H1 (cell line): ENCODE measurements around the gene PRELID2. TPM values are rescaled to one million over a fixed set of nuclear protein-coding genes. Genes with fewer than 3 reads are reported as not detected.
A peak's percentile ranks its signal among the peaks of the same experiment; 100 is the strongest.

Experiments used
- CTCF ChIA-PET: fragments of 300-600 bp; sonication (Branson Sonifier 250); formaldehyde crosslinking; loops from one replicate; lab custom pipeline; 2021; ENCODE audit not compliant: partially characterized antibody; lab: Charles Lee
- POLR2A ChIA-PET: fragments of 300-600 bp; sonication (Branson Sonifier 250); formaldehyde crosslinking; loops from one replicate; lab custom pipeline; 2021; ENCODE audit warnings: inconsistent platforms; ENCODE audit not compliant: partially characterized antibody; lab: Charles Lee
- DNase-seq, 2 experiments: peaks; one replicate each; pipeline versions ENCODE4 v3.0.0 to v3.0.0-alpha.2; 2010 to 2022; ENCODE audit warnings: low spot score in 2 of 2, low read depth in 1 of 2, mixed read lengths in 1 of 2
- FAIRE-seq: peaks from 2 replicates; lab custom pipeline; 2011; peaks lifted over from hg19 to GRCh38; lab: Jason Lieb, UNC
- H2AFZ ChIP-seq: 2 replicates; pipeline ENCODE4 v1.8.1; 2012; ENCODE audit warnings: low read length, inconsistent platforms
- H2AK5ac ChIP-seq: 2 replicates; pipeline ENCODE4 v1.6.1; 2013; ENCODE audit warnings: low read depth, low read length
- H2BK120ac ChIP-seq: replicated peaks from 2 replicates; pipeline ENCODE3; 2013; ENCODE audit warnings: low read depth, low read length, inconsistent platforms
- H2BK12ac ChIP-seq: 2 replicates; pipeline ENCODE4 v1.6.1; 2013; ENCODE audit warnings: low read depth, low read length
- H2BK15ac ChIP-seq: 2 replicates; pipeline ENCODE4 v1.6.1; 2013; ENCODE audit warnings: low read length
- H2BK20ac ChIP-seq: 2 replicates; pipeline ENCODE4 v1.6.1; 2013; ENCODE audit warnings: low read length
- H2BK5ac ChIP-seq: 2 replicates; pipeline ENCODE4 v1.6.1; 2013; ENCODE audit warnings: low read depth, low read length
- H3K14ac ChIP-seq: 2 replicates; pipeline ENCODE4 v1.6.1; 2013; ENCODE audit warnings: inconsistent platforms; ENCODE audit not compliant: insufficient read length
- H3K18ac ChIP-seq: 2 replicates; pipeline ENCODE4 v1.6.1; 2013; ENCODE audit warnings: low read length; ENCODE audit errors: extremely low read depth
- H3K23ac ChIP-seq: 2 replicates; pipeline ENCODE4 v1.6.1; 2013; ENCODE audit warnings: inconsistent platforms; ENCODE audit not compliant: insufficient read length
- H3K23me2 ChIP-seq: 2 replicates; pipeline ENCODE4 v1.6.1; 2013; ENCODE audit warnings: low read depth, low read length
- H3K27ac ChIP-seq: 2 replicates; pipeline ENCODE4 v1.6.1; 2011; ENCODE audit warnings: low read depth, low read length, inconsistent platforms
- H3K27me3 ChIP-seq, 4 experiments: replicated peaks in 1 of 4; 1 replicate in 1 of 4; 2 replicates in 3 of 4; pipeline versions ENCODE4 v1.6.1 to v1.8.1; 2011 to 2013; ENCODE audit warnings: low read length in 3 of 4, mild to moderate bottlenecking in 3 of 4, inconsistent platforms in 2 of 4, mixed read lengths in 2 of 4, moderate library complexity in 1 of 4; ENCODE audit not compliant: control insufficient read depth in 3 of 4, insufficient read depth in 3 of 4; ENCODE audit errors: extremely low read depth in 1 of 4
- H3K36me3 ChIP-seq, 4 experiments: 2 replicates each; pipeline versions ENCODE4 v1.6.1 to v1.8.1; 2011 to 2013; ENCODE audit warnings: mild to moderate bottlenecking in 4 of 4, low read length in 3 of 4, moderate library complexity in 2 of 4, control low read depth in 1 of 4, inconsistent platforms in 1 of 4; ENCODE audit not compliant: insufficient read depth in 4 of 4, control insufficient read depth in 2 of 4
- H3K4ac ChIP-seq: replicated peaks from 2 replicates; pipeline ENCODE3; 2013; ENCODE audit warnings: low read length, low read depth, mixed read lengths, inconsistent platforms; ENCODE audit not compliant: insufficient read length
- H3K4me1 ChIP-seq, 4 experiments: replicated peaks in 1 of 4; 1 replicate in 1 of 4; 2 replicates in 3 of 4; pipeline versions ENCODE4 v1.6.1 to v1.8.1; 2011 to 2013; ENCODE audit warnings: low read length in 3 of 4, inconsistent platforms in 2 of 4, mixed read lengths in 1 of 4; ENCODE audit not compliant: insufficient read depth in 4 of 4, control insufficient read depth in 3 of 4
- H3K4me2 ChIP-seq, 2 experiments: 2 replicates each; pipeline versions ENCODE4 v1.6.1 to v1.8.1; 2011 to 2013; ENCODE audit warnings: low read depth in 2 of 2, low read length in 2 of 2, control low read depth in 1 of 2, inconsistent platforms in 1 of 2, mild to moderate bottlenecking in 1 of 2; ENCODE audit not compliant: insufficient read depth in 1 of 2
- H3K4me3 ChIP-seq, 4 experiments: fragments of 200-600, 300-600 bp in 1 of 4; sonication (generic), shearing (Covaris generic), sonication (Bioruptor Twin) in 1 of 4; 2 replicates each; pipeline versions ENCODE4 v1.5.1 to v1.8.1; 2011 to 2016; ENCODE audit warnings: low read length in 4 of 4, low read depth in 3 of 4, control low read depth in 2 of 4, inconsistent platforms in 2 of 4, mild to moderate bottlenecking in 2 of 4, mixed read lengths in 1 of 4, moderate library complexity in 1 of 4; ENCODE audit not compliant: insufficient read depth in 2 of 4; ENCODE audit errors: extremely low read depth in 1 of 4
- H3K56ac ChIP-seq: replicated peaks from 2 replicates; pipeline ENCODE3; 2013; ENCODE audit warnings: low read depth, mild to moderate bottlenecking, mixed read lengths, low read length, inconsistent platforms; ENCODE audit not compliant: insufficient read length
- H3K79me1 ChIP-seq: 2 replicates; pipeline ENCODE4 v1.6.1; 2013; ENCODE audit warnings: low read depth, low read length, control low read depth
- H3K79me2 ChIP-seq, 2 experiments: 2 replicates each; pipeline versions ENCODE4 v1.6.1 to v1.8.1; 2012 to 2013; ENCODE audit warnings: low read length in 2 of 2, mild to moderate bottlenecking in 2 of 2, inconsistent platforms in 1 of 2; ENCODE audit not compliant: insufficient read depth in 2 of 2, control insufficient read depth in 1 of 2
- H3K9ac ChIP-seq, 4 experiments: replicated peaks in 1 of 4; 1 replicate in 1 of 4; 2 replicates in 3 of 4; pipeline versions ENCODE4 v1.6.1 to v1.8.1; 2011 to 2013; ENCODE audit warnings: low read depth in 3 of 4, low read length in 3 of 4, control low read depth in 2 of 4, mild to moderate bottlenecking in 2 of 4, moderate library complexity in 2 of 4, inconsistent platforms in 1 of 4; ENCODE audit errors: extremely low read depth in 1 of 4
- H3K9me3 ChIP-seq, 2 experiments: 2 replicates each; pipeline versions ENCODE4 v1.6.1 to v1.8.1; 2012 to 2013; ENCODE audit warnings: mild to moderate bottlenecking in 2 of 2, moderate library complexity in 2 of 2, control low read depth in 1 of 2, inconsistent platforms in 1 of 2, low read depth in 1 of 2, low read length in 1 of 2, mixed read lengths in 1 of 2; ENCODE audit not compliant: insufficient read depth in 2 of 2
- H4K20me1 ChIP-seq, 2 experiments: replicated peaks in 1 of 2; 2 replicates each; pipeline versions ENCODE3 to v1.8.1; 2011 to 2013; ENCODE audit warnings: inconsistent platforms in 2 of 2, low read length in 2 of 2, mild to moderate bottlenecking in 1 of 2; ENCODE audit not compliant: insufficient read depth in 2 of 2, control insufficient read depth in 1 of 2
- H4K5ac ChIP-seq: 2 replicates; pipeline ENCODE4 v1.6.1; 2013; ENCODE audit warnings: low read length, low read depth, mixed read lengths, inconsistent platforms; ENCODE audit not compliant: insufficient read length
- H4K8ac ChIP-seq: 2 replicates; pipeline ENCODE4 v1.8.0; 2013; ENCODE audit warnings: mild to moderate bottlenecking, moderate library complexity, low read length, inconsistent platforms; ENCODE audit not compliant: insufficient read depth; ENCODE audit errors: extremely low read depth
- H4K91ac ChIP-seq: replicated peaks from 2 replicates; pipeline ENCODE3; 2013; ENCODE audit warnings: low read length, mixed read lengths, inconsistent platforms; ENCODE audit not compliant: insufficient read length
- JUND ChIP-seq: IDR thresholded peaks from 2 replicates; pipeline ENCODE4 v1.6.1; 2011; ENCODE audit warnings: mild to moderate bottlenecking, improper control_type of control experiment, low read length
- MAFK ChIP-seq: IDR thresholded peaks from 2 replicates; pipeline ENCODE4 v1.6.1; 2012; ENCODE audit warnings: low read depth, mild to moderate bottlenecking, improper control_type of control experiment, low read length
- WGBS, 2 experiments: shearing (Covaris generic) in 1 of 2; methylation state at CpG; one replicate each; pipeline versions ENCODE4 v1.1.6 to v1.1.7; 2013 to 2015; ENCODE audit warnings: low lambda C conversion rate in 2 of 2, mixed read lengths in 2 of 2, inconsistent platforms in 1 of 2, low coverage in 1 of 2, missing lambda C conversion rate in 1 of 2; ENCODE audit not compliant: insufficient replicate concordance in 2 of 2, insufficient coverage in 1 of 2, insufficient read length in 1 of 2; ENCODE audit errors: extremely low coverage in 1 of 2, missing lambda C conversion rate in 1 of 2; 5-methylcytosine and 5-hydroxymethylcytosine counted together
- polyA plus RNA-seq, 7 experiments: library from polyadenylated mRNA; depleted of rRNA in 3 of 7; stranded (reverse) in 5 of 7; unstranded in 2 of 7; fragments of >200 nt in 5 of 7; fragments of 200-250 nt in 2 of 7; gene quantifications; 1 replicate in 5 of 7; 2 replicates in 1 of 7; 4 replicates in 1 of 7; pipeline versions ENCODE4 v1.2.1 to v1.2.3, GENCODE V29; 2011 to 2013; ENCODE audit warnings: missing spikeins in 2 of 7, mixed read lengths in 2 of 7
- total RNA-seq: library from RNA; stranded (reverse); fragmentation: NEBNext Ultra II Directional; extraction: Animal tissue kit (Norgen Biotek cat#: 25700); gene quantifications from 2 replicates; pipeline ENCODE4 v1.2.1, GENCODE V29; 2021
- TF ChIP-seq, protein P1 (sequence below), 3 experiments: IDR thresholded peaks; 1 replicate in 2 of 3; 2 replicates in 1 of 3; pipeline versions ENCODE4 v1.5.1 to v1.6.1; 2011; ENCODE audit warnings: low read length in 3 of 3, mild to moderate bottlenecking in 3 of 3, inconsistent platforms in 2 of 3, low read depth in 1 of 3, moderate library complexity in 1 of 3; ENCODE audit not compliant: insufficient read depth in 1 of 3; ENCODE audit errors: control extremely low read depth in 1 of 3

The PRELID2 gene
- total and polyA plus RNA-seq, 2 of the 8 experiments (the other 6 are each of a cell fraction or from before 2014, with no cell fraction given) = 2.2 to 7.8 TPM

DNA sequence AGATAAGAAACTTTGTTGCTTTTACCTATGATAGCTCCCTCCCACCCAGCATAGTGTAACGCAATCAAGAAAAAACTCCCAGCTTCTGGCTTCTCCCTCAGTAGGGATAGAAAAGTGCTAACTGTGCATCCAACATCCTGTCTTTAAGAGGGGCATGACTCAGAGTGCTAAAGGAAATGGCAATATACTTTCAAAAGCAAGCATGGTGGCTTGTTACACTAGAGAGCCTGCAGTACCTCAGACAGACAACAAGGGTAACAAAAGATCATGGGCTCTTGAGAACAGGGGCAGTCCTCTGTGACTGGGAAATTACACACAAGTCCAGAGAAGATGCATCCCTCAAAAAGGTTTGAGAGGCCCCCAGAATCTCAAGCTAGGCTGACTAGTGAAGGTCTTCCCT, 37.8 kb downstream of the PRELID2 start:
- no peaks in the 10 kb centered on the region; the same call in 1 of the 2 replicates for H3K23me2 ChIP-seq
- H2BK15ac ChIP-seq = no peak overlapping the region
- 0 out of 2 replicates have a peak, but pooled peaks have one; percentile 10 for TF ChIP-seq JUND
- no peak for TF ChIP-seq MAFK
- TF ChIP-seq, protein P1, sequence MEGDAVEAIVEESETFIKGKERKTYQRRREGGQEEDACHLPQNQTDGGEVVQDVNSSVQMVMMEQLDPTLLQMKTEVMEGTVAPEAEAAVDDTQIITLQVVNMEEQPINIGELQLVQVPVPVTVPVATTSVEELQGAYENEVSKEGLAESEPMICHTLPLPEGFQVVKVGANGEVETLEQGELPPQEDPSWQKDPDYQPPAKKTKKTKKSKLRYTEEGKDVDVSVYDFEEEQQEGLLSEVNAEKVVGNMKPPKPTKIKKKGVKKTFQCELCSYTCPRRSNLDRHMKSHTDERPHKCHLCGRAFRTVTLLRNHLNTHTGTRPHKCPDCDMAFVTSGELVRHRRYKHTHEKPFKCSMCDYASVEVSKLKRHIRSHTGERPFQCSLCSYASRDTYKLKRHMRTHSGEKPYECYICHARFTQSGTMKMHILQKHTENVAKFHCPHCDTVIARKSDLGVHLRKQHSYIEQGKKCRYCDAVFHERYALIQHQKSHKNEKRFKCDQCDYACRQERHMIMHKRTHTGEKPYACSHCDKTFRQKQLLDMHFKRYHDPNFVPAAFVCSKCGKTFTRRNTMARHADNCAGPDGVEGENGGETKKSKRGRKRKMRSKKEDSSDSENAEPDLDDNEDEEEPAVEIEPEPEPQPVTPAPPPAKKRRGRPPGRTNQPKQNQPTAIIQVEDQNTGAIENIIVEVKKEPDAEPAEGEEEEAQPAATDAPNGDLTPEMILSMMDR (IDR thresholded peaks at IDR 0.05; ENCODE audit: control extremely low read depth in 1 of 3, insufficient read depth in 1 of 3, low read depth in 1 of 3, low read length in 3 of 3) = peak in 1 of 3 experiments; percentile 12; a peak in 1 of 4 replicates
- no peaks in the 10 kb centered on the region for H3K79me2 ChIP-seq
- no peak overlapping the region for H4K8ac ChIP-seq
- no peaks in the 10 kb centered on the region for H3K9me3 ChIP-seq
- no peak for FAIRE-seq
- no peak overlapping the region for H3K14ac ChIP-seq
- ChIA-PET CTCF (interaction anchor here (0.8 to 1.0 kb wide), 3 partner anchors 86 to 110 kb away, joined by 3 to 5 read pairs (median 3); no protein-coding TSS in a partner anchor), POLR2A (no interaction called here)
- no peak overlapping the region for H2BK120ac ChIP-seq
- H2AK5ac ChIP-seq = no peak overlapping the region
- no peaks in the 10 kb centered on the region for H3K36me3 ChIP-seq
- no peak overlapping the region for H2BK12ac ChIP-seq
- H3K4ac ChIP-seq = no peak overlapping the region
- no peak overlapping the region for H3K9ac ChIP-seq
- H2AFZ ChIP-seq = no peak overlapping the region
- H3K79me1 ChIP-seq = no peaks in the 10 kb centered on the region
- WGBS, 2 experiments = 90% methylated on average over 1 of the region's 1 CpG; no CpG with 5 or more reads in 1 of the 2 experiments
- H3K27ac ChIP-seq = no peak overlapping the region
- DNase-seq = no peak
- no peak overlapping the region for H3K4me2 ChIP-seq
- H3K23ac ChIP-seq = no peak overlapping the region
- no peak overlapping the region for H3K56ac ChIP-seq
- H3K18ac ChIP-seq = no peak overlapping the region
- H3K4me3 ChIP-seq = no peak overlapping the region
- no peaks in the 10 kb centered on the region for H3K27me3 ChIP-seq
- H2BK5ac ChIP-seq = no peak overlapping the region
- H4K20me1 ChIP-seq = no peaks in the 10 kb centered on the region
- H4K91ac ChIP-seq = no peak overlapping the region
- no peaks in the 10 kb centered on the region for H3K4me1 ChIP-seq
- H4K5ac ChIP-seq = no peak overlapping the region
- no peak overlapping the region for H2BK20ac ChIP-seq
